NCI-H1105 treated with DMSO at 0.1 percent for 48 hours (cell line): ENCODE results near the gene SPECC1.
"Not testable (repeated sequence)": the region's sequence is repeated elsewhere in the genome, so short reads cannot be mapped to it uniquely, and the experiment has no call there.

ENCODE experiments used
- DNase-seq: peaks from one replicate; lab custom pipeline; 2025; lab: John Stamatoyannopoulos, UW

SPECC1 gene

DNA sequence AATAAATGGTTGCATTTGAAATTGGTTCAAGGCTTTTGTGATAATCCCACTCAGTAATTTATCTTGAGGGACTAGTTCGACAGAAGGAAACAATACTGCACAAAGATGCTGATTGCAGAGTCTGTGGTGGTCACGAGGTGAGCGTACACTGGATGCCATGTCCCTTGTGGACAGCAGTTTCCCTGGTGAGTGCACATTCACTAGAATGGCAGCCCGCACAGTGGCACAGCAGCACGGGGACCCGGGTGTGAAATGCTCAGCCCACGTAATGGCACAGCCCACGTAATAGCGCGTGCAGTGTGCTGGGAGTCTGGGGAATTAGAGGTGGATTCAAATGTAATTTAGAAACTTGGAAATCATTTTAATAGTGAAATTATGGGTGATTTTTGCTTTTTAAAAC, 304.1 kb downstream of the SPECC1 start:
- DNase-seq = no peak

DNA sequence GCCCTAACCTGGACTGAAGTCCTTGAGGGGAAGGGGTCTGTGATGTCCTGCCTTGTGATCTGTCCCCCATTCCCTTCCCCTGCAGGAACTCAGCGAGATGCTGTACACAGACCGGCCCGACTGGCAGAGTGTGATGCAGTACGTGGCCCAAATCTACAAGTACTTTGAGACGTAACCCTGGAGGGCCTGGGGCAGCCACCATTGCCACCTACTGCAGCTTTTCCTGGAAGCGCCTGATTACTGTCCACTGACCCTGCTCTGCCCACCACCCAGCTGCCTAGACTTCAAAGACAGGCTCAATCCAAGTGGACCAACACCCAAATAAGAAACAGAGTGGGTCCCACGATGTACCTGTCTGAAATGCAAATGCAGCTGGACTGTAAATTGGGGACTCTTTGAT, 304.7 kb downstream of the SPECC1 start:
- DNase-seq = no peak

- DNase-seq = no peak
Observed at GRCh38 chr17:20314834-20315233, 305.7 kb downstream of the SPECC1 start.

GRCh38 chr17:20315311-20315710, 306.2 kb downstream of the SPECC1 start:
- DNase-seq = no peak

DNA sequence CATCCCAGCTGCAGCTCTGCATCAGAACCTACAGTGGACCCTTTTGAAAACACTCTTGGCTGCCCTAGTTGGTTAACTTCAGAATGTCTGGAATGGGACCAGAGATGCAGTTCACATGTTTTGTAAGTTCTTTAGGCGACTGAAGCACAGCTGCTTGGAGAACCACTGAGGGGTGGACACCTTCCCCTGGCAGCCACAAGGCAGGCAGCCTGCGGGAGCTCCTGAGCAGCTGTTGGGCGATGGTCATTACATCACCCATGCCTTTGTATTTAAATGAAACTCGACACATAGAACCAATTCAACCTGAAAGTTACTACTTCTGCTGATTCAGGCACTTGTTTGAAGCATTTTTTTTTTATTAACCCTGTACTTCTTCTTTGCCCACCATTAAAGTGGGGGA, 306.7 kb downstream of the SPECC1 start:
- DNase-seq = no peak

- DNase-seq = not testable (repeated sequence)
Observed at GRCh38 chr17:20320535-20321229, 311.5 kb downstream of the SPECC1 start.

GRCh38 chr17:20321357-20321756, 312.2 kb downstream of the SPECC1 start:
- not testable (repeated sequence) for DNase-seq

DNA sequence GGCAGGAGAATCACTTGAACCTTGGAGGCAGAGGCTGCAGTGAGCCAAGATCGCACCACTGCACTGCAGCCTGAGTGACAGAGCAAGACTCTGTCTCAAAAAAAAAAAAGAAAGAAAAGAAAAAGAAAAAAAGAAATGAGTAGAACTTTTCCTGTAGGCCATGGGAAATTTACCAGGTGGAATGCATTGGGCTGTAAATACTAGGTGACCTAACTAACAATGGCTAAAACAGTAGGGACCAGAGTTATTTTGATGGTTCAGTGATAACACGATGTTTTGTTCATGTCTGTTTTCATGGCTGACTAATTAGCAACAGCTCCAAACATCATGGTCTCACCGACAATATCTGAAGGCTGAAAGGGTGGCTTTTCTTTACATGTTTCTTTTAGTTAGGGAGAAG, 318.6 kb downstream of the SPECC1 start:
- DNase-seq = not testable (repeated sequence)

- DNase-seq = not testable (repeated sequence)
Observed at GRCh38 chr17:20351405-20351804, 342.2 kb downstream of the SPECC1 start.

GRCh38 chr17:20352567-20352966, 343.4 kb downstream of the SPECC1 start:
- not testable (repeated sequence) for DNase-seq

DNA sequence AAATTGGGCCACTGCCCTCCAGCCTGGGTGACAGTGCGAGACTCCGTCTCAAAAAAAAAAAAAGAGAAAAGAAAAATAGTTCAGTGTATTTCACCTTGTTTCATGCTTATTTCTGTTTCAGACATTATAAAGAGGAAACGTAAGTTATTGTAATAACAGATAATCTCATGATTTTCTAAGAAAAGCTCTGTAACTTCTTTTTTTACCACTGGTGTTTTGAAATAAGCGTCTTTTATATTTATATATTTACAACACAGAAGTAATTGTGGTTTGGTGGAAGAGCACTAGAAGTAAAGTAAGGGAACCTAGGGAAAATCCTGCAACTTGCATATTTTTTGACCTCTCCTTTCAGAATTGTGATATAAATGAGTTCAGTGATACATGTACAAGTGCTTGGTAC, 354.7 kb downstream of the SPECC1 start:
- DNase-seq = not testable (repeated sequence)
